NCI-H446 treated with DMSO at 0.1 percent for 48 hours (cell line): ENCODE data around the gene MPPED1.

ENCODE experiments used
- DNase-seq: peaks from one replicate; lab custom pipeline; 2025; lab: John Stamatoyannopoulos, UW

MPPED1 gene

GRCh38 chr22:43432883-43433415 is 21.1 kb downstream of the MPPED1 start:
- no peak for DNase-seq

DNA sequence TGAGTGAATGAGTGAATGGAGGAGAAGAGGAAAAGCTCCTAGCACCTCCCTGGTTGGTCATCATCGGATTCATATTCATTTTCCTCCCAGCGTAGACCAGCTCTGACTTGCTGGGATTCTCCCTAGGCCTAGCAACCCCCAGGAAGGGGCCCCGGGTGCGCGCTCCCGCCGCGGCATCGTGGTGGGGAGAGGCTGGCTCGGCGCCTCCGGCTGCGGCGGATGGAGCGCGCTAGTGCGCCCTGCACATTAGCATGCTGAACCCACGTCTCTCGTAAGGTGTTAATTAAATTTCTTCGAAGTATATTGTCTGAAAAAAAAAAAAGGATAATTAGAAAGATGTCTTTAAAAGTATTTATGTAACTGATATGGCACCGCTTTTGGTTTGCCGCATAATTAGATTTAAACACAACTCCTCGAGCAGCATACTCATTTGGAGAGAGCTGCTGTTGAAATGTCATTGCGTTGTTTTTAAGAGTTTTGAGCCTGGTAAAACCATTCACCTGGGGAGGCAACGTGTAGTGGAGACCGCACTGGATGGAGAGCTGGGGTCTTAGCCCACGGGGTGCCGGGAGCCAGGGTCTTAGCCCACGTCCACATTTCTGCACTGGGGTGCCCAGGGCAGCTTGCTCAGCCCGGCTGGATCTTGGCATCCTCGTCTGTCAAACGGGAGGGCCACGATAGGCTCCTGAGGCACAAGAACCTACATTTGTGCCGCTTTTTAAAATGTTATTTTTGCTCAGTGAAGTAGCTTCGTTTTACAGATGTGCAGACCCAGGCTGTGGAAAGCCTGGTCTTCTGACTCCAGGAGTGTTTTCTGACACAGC is 21.8 kb downstream of the MPPED1 start:
- DNase-seq: no peak

- no peak for DNase-seq
Observed at GRCh38 chr22:43434275-43434927, 22.6 kb downstream of the MPPED1 start.

- DNase-seq: no peak
Observed at GRCh38 chr22:43434928-43435311, 23.1 kb downstream of the MPPED1 start.

DNA sequence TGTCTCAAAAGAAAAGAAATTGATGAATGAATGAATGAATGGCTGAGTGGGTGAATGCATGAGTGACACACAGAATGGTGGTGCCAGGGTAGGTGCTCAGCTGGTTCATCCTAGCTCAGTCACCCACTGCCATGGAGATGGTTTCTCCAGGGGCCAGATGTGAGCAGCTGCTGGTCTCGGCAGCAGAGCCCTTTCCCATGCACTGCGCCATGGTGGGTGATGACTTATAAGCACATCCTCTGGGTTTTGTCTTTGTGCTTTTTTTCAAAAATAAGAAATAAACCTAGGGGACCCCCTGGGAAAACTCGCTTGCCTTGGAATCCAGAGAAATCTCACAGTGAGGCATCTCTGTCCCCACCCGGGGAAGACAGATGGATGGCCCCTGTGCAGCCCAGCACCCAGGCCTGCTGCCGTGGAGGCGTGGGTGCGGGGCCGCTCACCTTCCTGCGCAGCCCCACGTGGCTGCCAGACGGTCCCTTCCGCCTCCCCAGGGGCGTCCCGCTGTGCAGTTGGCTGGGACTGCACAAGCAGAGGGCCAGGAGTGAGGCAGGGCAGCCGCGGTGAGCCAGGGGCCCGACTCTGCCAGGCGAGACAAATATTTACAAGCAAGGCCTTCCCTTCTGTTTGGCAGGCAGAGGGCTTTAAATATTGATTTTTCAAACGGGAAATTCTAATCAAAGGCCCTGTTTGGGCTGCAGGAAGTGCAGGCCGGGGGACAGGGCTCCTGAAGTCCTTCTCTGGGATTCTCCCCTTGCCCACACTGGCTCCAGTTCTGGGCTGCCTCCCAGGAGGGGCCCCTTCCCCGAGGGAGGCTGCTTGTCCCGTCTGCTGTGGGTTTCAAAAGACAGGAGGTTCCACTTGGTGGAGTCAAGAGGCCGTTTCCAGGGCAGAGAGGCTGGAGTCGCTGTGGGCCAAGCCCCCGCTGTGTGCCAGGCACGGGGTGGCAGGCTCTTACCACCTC is 24.3 kb downstream of the MPPED1 start:
- DNase-seq: peak; percentile 92

DNA sequence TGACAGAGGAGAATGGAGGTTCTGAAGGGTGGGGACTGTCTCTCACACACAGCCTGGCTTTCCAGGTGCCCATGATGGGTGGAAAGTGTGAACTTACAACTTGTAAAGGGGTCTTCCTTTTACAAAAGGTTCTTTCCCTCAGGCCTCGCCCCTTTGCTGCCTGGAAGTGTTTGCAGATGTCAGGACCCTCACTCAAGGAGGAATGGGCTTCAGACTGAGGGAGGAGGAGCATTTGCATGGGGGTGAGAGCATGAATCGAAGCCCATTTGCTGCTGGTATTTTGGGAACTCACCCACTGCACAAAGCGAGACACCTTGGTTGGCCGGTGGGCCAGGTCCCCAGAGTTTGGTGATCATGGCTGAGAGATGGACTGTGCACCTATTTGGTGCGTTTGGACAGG is 25.1 kb downstream of the MPPED1 start:
- DNase-seq: no peak

GRCh38 chr22:43437871-43438475 is 26.2 kb downstream of the MPPED1 start:
- DNase-seq: no peak

DNA sequence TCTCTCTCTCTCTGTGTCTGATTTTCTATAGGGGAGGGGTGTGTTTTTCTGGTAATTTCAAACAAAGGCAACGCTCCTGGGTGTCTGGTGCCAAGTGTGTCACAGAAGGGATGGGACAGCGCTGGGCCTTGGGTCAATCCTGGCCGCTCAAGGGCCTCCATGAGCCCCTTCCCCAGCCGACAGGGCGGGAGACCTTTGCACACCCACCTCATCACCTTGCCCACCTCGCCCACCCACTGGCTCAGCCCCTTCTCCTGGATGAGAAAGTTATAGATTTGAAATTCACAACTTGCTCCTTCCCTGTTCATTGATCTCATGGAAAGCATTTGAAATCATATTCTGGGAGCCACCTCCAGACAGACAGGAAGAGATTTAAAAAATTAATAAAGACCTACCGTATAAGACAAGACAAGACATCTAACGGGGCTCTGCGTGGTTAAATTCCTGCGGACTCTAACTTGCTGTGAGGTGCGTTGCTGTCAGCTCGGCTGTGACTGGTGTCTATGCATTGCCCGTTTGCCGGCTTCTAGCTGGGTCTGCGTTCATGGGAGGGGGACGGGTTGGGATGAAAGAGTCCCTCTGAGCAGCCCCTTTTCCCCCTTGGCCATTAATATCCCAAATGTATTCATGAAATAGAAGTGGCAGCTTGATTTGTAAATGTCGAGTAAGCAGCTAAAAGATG is 27.0 kb downstream of the MPPED1 start:
- DNase-seq: no peak

- no peak for DNase-seq
Observed at GRCh38 chr22:43439368-43440103, 27.7 kb downstream of the MPPED1 start.

GRCh38 chr22:43440104-43440387 is 28.2 kb downstream of the MPPED1 start:
- DNase-seq: no peak

GRCh38 chr22:43440556-43440955 is 28.7 kb downstream of the MPPED1 start:
- DNase-seq: no peak

DNA sequence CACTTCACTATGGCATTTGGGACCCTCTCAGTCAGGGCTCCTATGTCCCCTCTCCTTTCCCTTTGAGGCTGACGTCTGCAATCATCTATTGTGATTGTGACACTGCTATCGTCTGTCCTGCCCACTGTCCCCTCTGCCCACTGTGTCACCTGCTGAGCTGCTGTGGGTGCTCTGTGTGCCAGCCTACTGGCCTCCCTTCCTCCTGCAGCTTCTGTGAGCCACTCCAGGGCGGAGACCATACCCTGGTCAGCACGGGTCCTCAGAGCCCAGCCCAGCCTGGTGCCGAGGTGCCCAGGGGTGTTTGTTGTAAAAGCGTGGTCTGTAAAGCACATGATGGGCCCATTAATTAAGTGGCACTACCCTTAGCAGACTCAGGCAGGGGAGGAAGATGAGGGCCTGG is 29.4 kb downstream of the MPPED1 start:
- DNase-seq: no peak

DNA sequence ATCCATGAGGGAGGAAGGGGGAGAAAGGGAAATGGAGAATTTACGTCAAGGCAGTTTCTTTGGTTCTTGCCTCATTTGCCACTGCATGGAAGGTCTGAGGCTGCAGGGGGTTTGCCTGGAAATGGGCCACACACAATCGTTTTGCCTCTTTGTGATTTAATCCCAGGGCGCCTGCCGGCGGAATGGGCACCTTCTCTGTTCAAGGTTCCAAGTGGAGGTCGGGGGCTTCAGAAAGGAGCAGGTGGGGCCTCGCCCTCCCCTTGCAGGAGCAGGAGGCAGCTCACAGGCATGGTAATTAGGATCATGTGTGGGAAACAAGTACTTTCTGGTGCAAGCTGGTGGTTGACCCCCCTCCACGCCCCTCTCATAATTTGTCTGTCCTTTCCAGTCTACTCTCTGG is 29.9 kb downstream of the MPPED1 start:
- no peak for DNase-seq

GRCh38 chr22:43442386-43443151 is 30.8 kb downstream of the MPPED1 start:
- no peak for DNase-seq

DNA sequence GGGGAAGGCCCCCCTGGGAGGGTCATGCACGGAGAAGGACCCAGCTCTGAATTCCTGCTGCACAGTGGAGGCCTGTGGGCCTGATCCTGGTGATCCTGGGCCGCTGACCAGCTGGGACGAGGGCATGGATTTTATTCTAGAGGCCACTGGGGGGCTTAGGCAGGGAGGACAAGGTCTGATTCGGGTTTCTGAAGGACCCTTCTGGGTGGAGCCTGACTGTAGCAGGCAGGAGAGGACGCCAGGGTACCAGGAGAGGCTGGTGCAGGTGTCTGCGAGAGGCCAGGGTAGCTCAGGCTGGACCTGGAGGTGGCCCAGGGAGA is 31.3 kb downstream of the MPPED1 start:
- no peak for DNase-seq

GRCh38 chr22:43446037-43446803 is 34.4 kb downstream of the MPPED1 start:
- peak; percentile 35 for DNase-seq

GRCh38 chr22:43446916-43447315 is 35.1 kb downstream of the MPPED1 start:
- peak; percentile 38 for DNase-seq

DNA sequence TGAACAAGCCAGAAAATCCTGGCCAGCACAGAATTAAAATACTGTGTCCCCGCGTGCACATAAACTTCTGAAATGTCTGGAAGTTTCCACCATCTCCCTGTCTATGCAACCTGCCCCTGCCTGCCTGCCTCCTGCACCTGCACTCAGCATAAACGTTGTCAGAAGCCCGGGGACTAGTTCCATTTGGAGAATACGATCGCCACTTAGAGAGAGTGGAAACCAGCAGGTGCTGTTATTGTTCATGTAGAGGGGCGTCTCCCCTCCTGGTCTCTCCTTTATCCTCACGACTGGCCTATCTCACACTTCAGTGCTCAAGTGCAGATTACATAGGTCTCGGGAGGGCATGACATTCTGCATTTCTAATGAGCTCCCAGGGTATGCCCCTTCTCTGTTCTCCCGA is 35.6 kb downstream of the MPPED1 start:
- DNase-seq: no peak

DNA sequence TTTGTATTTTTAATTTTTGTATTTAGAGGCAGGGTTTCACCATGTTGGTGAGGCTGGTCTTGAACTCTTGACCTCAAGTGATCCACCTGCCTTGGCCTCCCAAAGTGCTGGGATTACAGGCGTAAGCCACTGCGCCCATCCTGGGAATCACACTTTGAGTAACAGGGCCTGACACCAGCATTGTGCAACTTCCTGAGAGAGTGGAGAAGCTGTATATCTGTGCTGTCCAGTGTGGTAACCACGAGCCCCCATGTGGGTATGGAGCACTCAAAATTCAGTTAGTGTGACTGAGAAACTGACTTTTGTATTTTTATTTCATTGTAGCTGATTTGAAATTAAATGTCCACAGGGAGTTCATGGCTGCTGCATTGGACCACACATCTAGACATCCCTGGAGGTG is 36.2 kb downstream of the MPPED1 start:
- no peak for DNase-seq
